Neural cell (in vitro differentiated cells): ENCODE data around the gene GRM1. TPM values are rescaled to one million over a fixed set of nuclear protein-coding genes. Genes with fewer than 3 reads are reported as not detected.

Experiments used
- H2AFZ ChIP-seq: fragments of 200-600, 300-800 bp; sonication (generic), shearing (Covaris generic); 2 replicates; pipeline ENCODE4 v1.6.0; 2014; ENCODE audit warnings: low read depth, mild to moderate bottlenecking, antibody characterized with exemption, low read length, moderate library complexity
- H3F3A ChIP-seq: fragments of 200-600 bp; shearing (Covaris generic); 2 replicates; pipeline ENCODE4 v1.6.1; 2016; ENCODE audit warnings: mild to moderate bottlenecking, moderate library complexity, mixed read lengths, antibody characterized with exemption, low read length; ENCODE audit not compliant: insufficient read depth, poor library complexity, severe bottlenecking
- H3K27ac ChIP-seq: fragments of 200-600, 300-800 bp; sonication (generic), shearing (Covaris generic); 2 replicates; pipeline ENCODE4 v1.5.1; 2014; ENCODE audit warnings: mild to moderate bottlenecking, low read length, moderate library complexity
- H3K27me3 ChIP-seq: fragments of 300-800, 200-600 bp; sonication (generic), shearing (Covaris generic); 2 replicates; pipeline ENCODE4 v1.6.0; 2014; ENCODE audit warnings: mild to moderate bottlenecking, low read depth, low read length, moderate library complexity; ENCODE audit not compliant: insufficient read depth
- H3K36me3 ChIP-seq: fragments of 300-800, 200-600 bp; sonication (generic), shearing (Covaris generic); 2 replicates; pipeline ENCODE4 v1.5.1; 2014; ENCODE audit warnings: mild to moderate bottlenecking, antibody characterized with exemption, low read length, moderate library complexity; ENCODE audit not compliant: insufficient read depth
- H3K4me2 ChIP-seq: fragments of 300-800, 200-600 bp; sonication (generic), shearing (Covaris generic); 2 replicates; pipeline ENCODE4 v1.6.0; 2014; ENCODE audit warnings: mild to moderate bottlenecking, low read length
- H3K4me3 ChIP-seq: fragments of 300-800, 200-600 bp; sonication (generic), shearing (Covaris generic); 2 replicates; pipeline ENCODE4 v1.5.1; 2014; ENCODE audit warnings: mild to moderate bottlenecking, low read length, moderate library complexity
- H3K79me2 ChIP-seq: fragments of 200-600 bp; shearing (Covaris generic); replicated peaks from 2 replicates; pipeline ENCODE4 v1.6.0; 2014; ENCODE audit warnings: mild to moderate bottlenecking, low read length, moderate library complexity; ENCODE audit not compliant: insufficient read depth
- H3K9ac ChIP-seq: fragments of 300-800, 200-600 bp; sonication (generic), shearing (Covaris generic); 2 replicates; pipeline ENCODE4 v1.6.1; 2016; ENCODE audit warnings: mild to moderate bottlenecking, low read length, mixed read lengths
- H3K9me2 ChIP-seq: fragments of 200-600 bp; shearing (Covaris generic); 2 replicates; pipeline ENCODE4 v1.6.1; 2016; ENCODE audit warnings: mild to moderate bottlenecking, low read length, mixed read lengths; ENCODE audit not compliant: insufficient read depth
- H3K9me3 ChIP-seq: fragments of 200-600, 300-800 bp; sonication (generic), shearing (Covaris generic); 2 replicates; pipeline ENCODE4 v1.6.1; 2016; ENCODE audit warnings: mild to moderate bottlenecking, mixed run types, low read length, moderate library complexity, mixed read lengths
- H4K20me1 ChIP-seq: fragments of 200-600 bp; shearing (Covaris generic); 2 replicates; pipeline ENCODE4 v1.6.1; 2016; ENCODE audit warnings: mild to moderate bottlenecking, mixed run types; ENCODE audit not compliant: insufficient read depth
- EP300 ChIP-seq: fragments of 450-650 bp; conservative IDR thresholded peaks from 2 replicates; pipeline ENCODE4 v1.6.1; 2014; ENCODE audit warnings: antibody characterized with exemption, mild to moderate bottlenecking, moderate library complexity; ENCODE audit not compliant: poor library complexity, severe bottlenecking
- EZH2 ChIP-seq: fragments of 200-600, 300-800 bp; shearing (Covaris generic), sonication (generic); IDR thresholded peaks from 2 replicates; pipeline ENCODE4 v1.6.1; 2014; ENCODE audit warnings: antibody characterized with exemption, low read length, borderline replicate concordance, mild to moderate bottlenecking; ENCODE audit not compliant: insufficient read depth, poor library complexity, severe bottlenecking
- MXI1 ChIP-seq: fragments of 450-650 bp; conservative IDR thresholded peaks from 2 replicates; pipeline ENCODE4 v1.6.1; 2014; ENCODE audit warnings: antibody characterized with exemption, mild to moderate bottlenecking; ENCODE audit not compliant: poor library complexity, severe bottlenecking
- POLR2AphosphoS5 ChIP-seq: IDR thresholded peaks from 2 replicates; pipeline ENCODE4 v1.6.1; 2012
- RAD21 ChIP-seq: fragments of 450-650 bp; conservative IDR thresholded peaks from 2 replicates; pipeline ENCODE4 v1.6.1; 2014; ENCODE audit warnings: antibody characterized with exemption, mild to moderate bottlenecking, moderate library complexity
- SMC3 ChIP-seq: fragments of 450-650 bp; conservative IDR thresholded peaks from 2 replicates; pipeline ENCODE4 v1.6.1; 2014; ENCODE audit warnings: antibody characterized with exemption, mild to moderate bottlenecking, moderate library complexity; ENCODE audit not compliant: poor library complexity
- TAF1 ChIP-seq: IDR thresholded peaks from 2 replicates; pipeline ENCODE4 v1.6.1; 2012; ENCODE audit warnings: low read depth
- polyA plus RNA-seq: library from polyadenylated mRNA; depleted of rRNA; stranded (reverse); fragments of >200 nt; gene quantifications from 2 replicates; pipeline ENCODE4 v1.2.3, GENCODE V29; 2014
- TF ChIP-seq, protein P1 (sequence below): fragments of 450-650 bp; IDR thresholded peaks from 2 replicates; pipeline ENCODE4 v1.5.1; 2014; ENCODE audit warnings: antibody characterized with exemption, mild to moderate bottlenecking, moderate library complexity; ENCODE audit not compliant: poor library complexity, severe bottlenecking
- TF ChIP-seq, protein P2 (sequence below): IDR thresholded peaks from 2 replicates; pipeline ENCODE4 v1.6.1; 2012; ENCODE audit warnings: borderline replicate concordance

Gene GRM1
- polyA plus RNA-seq, 1 donor from 2014 or later, result 2.9 TPM

DNA sequence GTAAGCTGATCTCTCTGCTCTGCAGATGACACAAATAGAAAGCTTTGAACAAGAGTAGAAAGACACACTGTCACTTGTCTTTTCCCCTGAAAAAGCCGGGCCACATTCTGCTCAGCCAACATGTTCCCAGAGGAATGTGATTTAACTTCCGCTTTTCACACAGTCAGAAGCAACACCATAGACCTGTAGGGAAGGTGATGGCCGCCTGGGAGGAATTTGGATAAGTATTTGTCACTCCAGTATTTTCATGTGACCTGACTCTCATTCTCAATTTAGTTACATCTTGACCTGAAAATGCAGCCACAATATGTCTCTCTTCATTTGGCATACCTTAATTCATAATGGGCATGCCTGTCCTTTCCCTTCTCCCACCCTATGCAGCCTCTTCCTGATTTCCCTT lies 2.0 kb upstream of the GRM1 start:
- Histone ChIP-seq H3K79me2 (no peaks in the 10 kb centered on the region), H2AFZ (no peak overlapping the region), H3K4me2 (peak overlapping the region; percentile 93), H3K36me3 (no peaks in the 10 kb centered on the region), H3K9ac (no peak overlapping the region), H3K27ac (no peak overlapping the region), H3K9me3 (no peaks in the 10 kb centered on the region), H3F3A (no peaks in the 10 kb centered on the region), H3K27me3 (peaks cover 44% of the 10 kb centered on the region), H4K20me1 (no peaks in the 10 kb centered on the region), H3K9me2 (no peaks in the 10 kb centered on the region), H3K4me3 (peak overlapping the region; percentile 72)
- TF ChIP-seq EP300 (no peak), RAD21 (no peak), MXI1 (no peak), TAF1 (no peak), EZH2 (no peak), POLR2AphosphoS5 (no peak), SMC3 (no peak)
- TF ChIP-seq, protein P1, sequence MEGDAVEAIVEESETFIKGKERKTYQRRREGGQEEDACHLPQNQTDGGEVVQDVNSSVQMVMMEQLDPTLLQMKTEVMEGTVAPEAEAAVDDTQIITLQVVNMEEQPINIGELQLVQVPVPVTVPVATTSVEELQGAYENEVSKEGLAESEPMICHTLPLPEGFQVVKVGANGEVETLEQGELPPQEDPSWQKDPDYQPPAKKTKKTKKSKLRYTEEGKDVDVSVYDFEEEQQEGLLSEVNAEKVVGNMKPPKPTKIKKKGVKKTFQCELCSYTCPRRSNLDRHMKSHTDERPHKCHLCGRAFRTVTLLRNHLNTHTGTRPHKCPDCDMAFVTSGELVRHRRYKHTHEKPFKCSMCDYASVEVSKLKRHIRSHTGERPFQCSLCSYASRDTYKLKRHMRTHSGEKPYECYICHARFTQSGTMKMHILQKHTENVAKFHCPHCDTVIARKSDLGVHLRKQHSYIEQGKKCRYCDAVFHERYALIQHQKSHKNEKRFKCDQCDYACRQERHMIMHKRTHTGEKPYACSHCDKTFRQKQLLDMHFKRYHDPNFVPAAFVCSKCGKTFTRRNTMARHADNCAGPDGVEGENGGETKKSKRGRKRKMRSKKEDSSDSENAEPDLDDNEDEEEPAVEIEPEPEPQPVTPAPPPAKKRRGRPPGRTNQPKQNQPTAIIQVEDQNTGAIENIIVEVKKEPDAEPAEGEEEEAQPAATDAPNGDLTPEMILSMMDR, result no peak
- TF ChIP-seq, protein P2, sequence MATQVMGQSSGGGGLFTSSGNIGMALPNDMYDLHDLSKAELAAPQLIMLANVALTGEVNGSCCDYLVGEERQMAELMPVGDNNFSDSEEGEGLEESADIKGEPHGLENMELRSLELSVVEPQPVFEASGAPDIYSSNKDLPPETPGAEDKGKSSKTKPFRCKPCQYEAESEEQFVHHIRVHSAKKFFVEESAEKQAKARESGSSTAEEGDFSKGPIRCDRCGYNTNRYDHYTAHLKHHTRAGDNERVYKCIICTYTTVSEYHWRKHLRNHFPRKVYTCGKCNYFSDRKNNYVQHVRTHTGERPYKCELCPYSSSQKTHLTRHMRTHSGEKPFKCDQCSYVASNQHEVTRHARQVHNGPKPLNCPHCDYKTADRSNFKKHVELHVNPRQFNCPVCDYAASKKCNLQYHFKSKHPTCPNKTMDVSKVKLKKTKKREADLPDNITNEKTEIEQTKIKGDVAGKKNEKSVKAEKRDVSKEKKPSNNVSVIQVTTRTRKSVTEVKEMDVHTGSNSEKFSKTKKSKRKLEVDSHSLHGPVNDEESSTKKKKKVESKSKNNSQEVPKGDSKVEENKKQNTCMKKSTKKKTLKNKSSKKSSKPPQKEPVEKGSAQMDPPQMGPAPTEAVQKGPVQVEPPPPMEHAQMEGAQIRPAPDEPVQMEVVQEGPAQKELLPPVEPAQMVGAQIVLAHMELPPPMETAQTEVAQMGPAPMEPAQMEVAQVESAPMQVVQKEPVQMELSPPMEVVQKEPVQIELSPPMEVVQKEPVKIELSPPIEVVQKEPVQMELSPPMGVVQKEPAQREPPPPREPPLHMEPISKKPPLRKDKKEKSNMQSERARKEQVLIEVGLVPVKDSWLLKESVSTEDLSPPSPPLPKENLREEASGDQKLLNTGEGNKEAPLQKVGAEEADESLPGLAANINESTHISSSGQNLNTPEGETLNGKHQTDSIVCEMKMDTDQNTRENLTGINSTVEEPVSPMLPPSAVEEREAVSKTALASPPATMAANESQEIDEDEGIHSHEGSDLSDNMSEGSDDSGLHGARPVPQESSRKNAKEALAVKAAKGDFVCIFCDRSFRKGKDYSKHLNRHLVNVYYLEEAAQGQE, result no peak

DNA sequence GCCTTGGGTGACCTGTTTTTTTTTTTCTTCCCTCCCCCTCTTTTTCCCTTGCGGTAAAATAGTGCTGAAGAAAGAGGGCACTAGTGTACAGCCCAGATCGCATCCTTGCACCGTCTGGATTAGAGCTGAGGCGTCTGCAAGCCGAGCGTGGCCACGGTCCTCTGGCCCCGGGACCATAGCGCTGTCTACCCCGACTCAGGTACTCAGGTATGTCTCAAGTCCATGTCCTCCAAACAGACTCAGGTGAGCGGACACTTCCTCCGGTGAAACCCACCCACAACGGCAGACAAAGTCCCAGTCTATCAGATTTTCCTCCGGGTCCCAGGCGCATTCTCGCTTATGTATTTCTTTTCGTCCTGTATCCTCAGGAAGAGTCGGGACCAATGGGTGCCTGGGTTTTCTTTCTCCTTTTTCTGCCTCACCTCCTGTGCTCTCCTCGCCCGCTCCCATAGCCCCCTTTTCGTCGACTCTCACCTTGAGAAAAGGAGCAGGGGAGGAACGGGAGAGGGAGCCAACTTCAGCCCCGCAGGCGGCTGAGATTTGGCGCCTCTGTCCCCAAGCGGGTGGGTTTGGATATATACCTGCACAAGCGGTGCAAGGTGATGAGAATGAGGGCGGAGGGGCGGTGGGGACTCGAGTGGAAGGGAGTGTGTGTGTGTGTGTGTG lies 1.1 kb upstream of the GRM1 start:
- no peaks in the 10 kb centered on the region for H3K79me2 ChIP-seq
- H3K9ac ChIP-seq, result peak overlapping the region; percentile 55
- TF ChIP-seq EP300 (no peak), MXI1 (peak; percentile 31), SMC3 (peak; percentile 79), EZH2 (no peak), TAF1 (no peak), RAD21 (peak; percentile 86), POLR2AphosphoS5 (no peak)
- TF ChIP-seq, protein P1, result peak; percentile 86
- TF ChIP-seq, protein P2, result no peak
- peak overlapping the region; percentile 71 for H2AFZ ChIP-seq
- H3K9me2 ChIP-seq, result no peaks in the 10 kb centered on the region
- no peaks in the 10 kb centered on the region for H3K36me3 ChIP-seq
- peak overlapping the region; percentile 93 for H3K4me2 ChIP-seq
- no peaks in the 10 kb centered on the region for H3F3A ChIP-seq
- H3K27ac ChIP-seq, result no peak overlapping the region
- H3K4me3 ChIP-seq, result peak overlapping the region; percentile 72
- no peaks in the 10 kb centered on the region for H4K20me1 ChIP-seq
- peaks cover 44% of the 10 kb centered on the region for H3K27me3 ChIP-seq
- H3K9me3 ChIP-seq, result no peaks in the 10 kb centered on the region
